Retinal pigment epithelial cell (primary cell): Measurements from ENCODE around the gene RPL10L.

Experiments
- DNase-seq: peaks from one replicate; pipeline ENCODE4 v3.0.0-alpha.2; 2010; ENCODE audit warnings: low read depth
- H3K4me3 ChIP-seq: 2 replicates; pipeline ENCODE4 v1.5.1; 2011; ENCODE audit warnings: mild to moderate bottlenecking, low read length, control low read depth, moderate library complexity
- TF ChIP-seq, protein P1 (sequence below): conservative IDR thresholded peaks from 2 replicates; pipeline ENCODE4 v1.5.1; 2011; ENCODE audit warnings: low read depth, low read length, control low read depth, inconsistent platforms

RPL10L gene

DNA sequence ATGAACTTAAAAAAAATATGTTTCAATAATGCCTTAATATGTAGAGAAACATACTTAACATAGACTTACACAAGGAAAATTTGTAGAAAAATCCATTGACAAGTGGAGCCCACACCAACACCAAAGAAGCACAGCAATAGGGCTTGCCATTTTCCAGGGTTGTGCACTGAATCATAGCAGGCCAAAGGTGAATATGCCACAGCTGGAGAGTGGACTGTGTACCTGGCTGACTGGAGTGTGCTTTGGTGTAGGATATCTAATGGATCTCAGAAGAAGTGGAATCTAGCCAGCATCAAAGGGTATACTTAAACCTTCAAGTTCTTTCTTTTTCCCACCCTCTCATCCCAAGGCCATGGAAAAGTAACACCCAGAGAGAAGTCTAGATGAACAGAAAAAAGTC, 4.8 kb downstream of the RPL10L start:
- H3K4me3 ChIP-seq, result no peak overlapping the region
- TF ChIP-seq, protein P1, sequence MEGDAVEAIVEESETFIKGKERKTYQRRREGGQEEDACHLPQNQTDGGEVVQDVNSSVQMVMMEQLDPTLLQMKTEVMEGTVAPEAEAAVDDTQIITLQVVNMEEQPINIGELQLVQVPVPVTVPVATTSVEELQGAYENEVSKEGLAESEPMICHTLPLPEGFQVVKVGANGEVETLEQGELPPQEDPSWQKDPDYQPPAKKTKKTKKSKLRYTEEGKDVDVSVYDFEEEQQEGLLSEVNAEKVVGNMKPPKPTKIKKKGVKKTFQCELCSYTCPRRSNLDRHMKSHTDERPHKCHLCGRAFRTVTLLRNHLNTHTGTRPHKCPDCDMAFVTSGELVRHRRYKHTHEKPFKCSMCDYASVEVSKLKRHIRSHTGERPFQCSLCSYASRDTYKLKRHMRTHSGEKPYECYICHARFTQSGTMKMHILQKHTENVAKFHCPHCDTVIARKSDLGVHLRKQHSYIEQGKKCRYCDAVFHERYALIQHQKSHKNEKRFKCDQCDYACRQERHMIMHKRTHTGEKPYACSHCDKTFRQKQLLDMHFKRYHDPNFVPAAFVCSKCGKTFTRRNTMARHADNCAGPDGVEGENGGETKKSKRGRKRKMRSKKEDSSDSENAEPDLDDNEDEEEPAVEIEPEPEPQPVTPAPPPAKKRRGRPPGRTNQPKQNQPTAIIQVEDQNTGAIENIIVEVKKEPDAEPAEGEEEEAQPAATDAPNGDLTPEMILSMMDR, result no peak
- DNase-seq, result no peak

- no peak for DNase-seq
- no peak overlapping the region for H3K4me3 ChIP-seq
- TF ChIP-seq, protein P1, result no peak
Observed at GRCh38 chr14:46626876-46627275, 24.7 kb downstream of the RPL10L start.
